ENCODE measurements around the gene GYPC. TPM values are rescaled to one million over a fixed set of nuclear protein-coding genes. Genes with fewer than 3 reads are reported as not detected.

Gene GYPC
- total RNA-seq, 4 donors from 2014 or later = 19.1 to 40.2 (median 28.5) TPM

- no peaks in the 10 kb centered on the region for H3K36me3 ChIP-seq
- no peak for TF ChIP-seq CTCF (IDR thresholded peaks at IDR 0.05)
- no peak for TF ChIP-seq POLR2AphosphoS5 (IDR thresholded peaks at IDR 0.05)
- TF ChIP-seq POLR2A (IDR thresholded peaks at IDR 0.05) = no peak
- no peak for TF ChIP-seq EP300 (IDR thresholded peaks at IDR 0.05; ENCODE audit: low read depth)
- H3K27me3 ChIP-seq = no peaks in the 10 kb centered on the region
- no peak overlapping the region for H3K4me3 ChIP-seq
- H3K27ac ChIP-seq = no peak overlapping the region
- WGBS, 2 donors (ENCODE audit: low coverage in 1 of 2) = 87 to 90% methylated on average over 2 to 5 of the region's 5 CpGs
- intact Hi-C loops (cut with DNase I; ENCODE audit: low total_unique reads) = no loop called here
- peaks cover 0 to 4% (median 2%) of the 10 kb centered on the region in 4 donors for H3K4me1 ChIP-seq
- DNase-seq = no peak
- in situ Hi-C loops (cut with MboI; ENCODE audit: low pct_ligation_motif_present in 1 of 4, low pct_unique_long_range_greater_than_20kb in 1 of 4, low sequenced_read_pairs in 3 of 4) = no loop called here
- no peaks in the 10 kb centered on the region for H3K9me3 ChIP-seq
These were observed 75.4 kb downstream of the GYPC start for GRCh38 chr2:126731353-126731752.

GRCh38 chr2:126732682-126733245 lies 76.8 kb downstream of the GYPC start:
- H3K36me3 ChIP-seq = no peaks in the 10 kb centered on the region
- intact Hi-C loops (cut with DNase I; ENCODE audit: low total_unique reads) = no loop called here

GRCh38 chr2:126733795-126734194 lies 77.8 kb downstream of the GYPC start:
- no peaks in the 10 kb centered on the region for H3K36me3 ChIP-seq
- no peaks in the 10 kb centered on the region for H3K27me3 ChIP-seq
- DNase-seq = no peak
- no peak overlapping the region for H3K27ac ChIP-seq
- in situ Hi-C loops (cut with MboI; ENCODE audit: low pct_ligation_motif_present in 1 of 4, low pct_unique_long_range_greater_than_20kb in 1 of 4, low sequenced_read_pairs in 3 of 4) = no loop called here
- TF ChIP-seq CTCF (IDR thresholded peaks at IDR 0.05) (no peak), EP300 (IDR thresholded peaks at IDR 0.05; ENCODE audit: low read depth) (no peak), POLR2A (IDR thresholded peaks at IDR 0.05) (no peak), POLR2AphosphoS5 (IDR thresholded peaks at IDR 0.05) (no peak)
- 87% methylated on average over 1 of the region's 1 CpG; no CpG with 5 or more reads in 1 of the 2 donors for WGBS, 2 donors (ENCODE audit: low coverage in 1 of 2)
- intact Hi-C loops (cut with DNase I; ENCODE audit: low total_unique reads) = no loop called here
- no peak overlapping the region for H3K4me3 ChIP-seq
- H3K4me1 ChIP-seq = peaks cover 0 to 4% (median 2%) of the 10 kb centered on the region in 4 donors
- H3K9me3 ChIP-seq = no peaks in the 10 kb centered on the region

More at GRCh38 chr2:126732682-126733245, 76.8 kb downstream of the GYPC start:
- Histone ChIP-seq H3K9me3 (no peaks in the 10 kb centered on the region), H3K27me3 (no peaks in the 10 kb centered on the region), H3K27ac (no peak overlapping the region), H3K4me1 (peaks cover 0 to 4% (median 2%) of the 10 kb centered on the region in 4 donors), H3K4me3 (no peak overlapping the region)
- in situ Hi-C loops (cut with MboI; ENCODE audit: low pct_ligation_motif_present in 1 of 4, low pct_unique_long_range_greater_than_20kb in 1 of 4, low sequenced_read_pairs in 3 of 4) = no loop called here
- no peak for DNase-seq
- 80 to 89% methylated on average over 3 to 7 of the region's 7 CpGs for WGBS, 2 donors (ENCODE audit: low coverage in 1 of 2)
- TF ChIP-seq POLR2AphosphoS5 (IDR thresholded peaks at IDR 0.05) (no peak), EP300 (IDR thresholded peaks at IDR 0.05; ENCODE audit: low read depth) (no peak), POLR2A (IDR thresholded peaks at IDR 0.05) (no peak), CTCF (IDR thresholded peaks at IDR 0.05) (no peak)

GRCh38 chr2:126736133-126736874 lies 80.3 kb downstream of the GYPC start:
- peak; percentile 68 for DNase-seq
- Histone ChIP-seq H3K4me3 (no peak overlapping the region), H3K27me3 (no peaks in the 10 kb centered on the region), H3K27ac (no peak overlapping the region), H3K9me3 (no peaks in the 10 kb centered on the region), H3K36me3 (no peaks in the 10 kb centered on the region), H3K4me1 (peaks cover 0 to 4% (median 2%) of the 10 kb centered on the region in 4 donors)
- 49 to 82% methylated on average over 2 to 8 of the region's 8 CpGs for WGBS, 2 donors (ENCODE audit: low coverage in 1 of 2)
- in situ Hi-C loops (cut with MboI; ENCODE audit: low pct_ligation_motif_present in 1 of 4, low pct_unique_long_range_greater_than_20kb in 1 of 4, low sequenced_read_pairs in 3 of 4) = no loop called here
- TF ChIP-seq CTCF (IDR thresholded peaks at IDR 0.05) (no peak), POLR2AphosphoS5 (IDR thresholded peaks at IDR 0.05) (peak in 1 of 3 donors; percentile 26)
- intact Hi-C loops (cut with DNase I; ENCODE audit: low total_unique reads) = no loop called here

Data from transverse colon (tissue), 4 donors.